Liver (tissue), 9 donors: ENCODE measurements around the gene IL17RE. TPM values are rescaled to one million over a fixed set of nuclear protein-coding genes. Genes with fewer than 3 reads are reported as not detected.

Source experiments
- DNase-seq: peaks from one replicate; pipeline ENCODE4 v3.0.0-alpha.2; 2017; ENCODE audit warnings: low spot score
- H3K27ac ChIP-seq, 2 donors: one replicate each; pipeline ENCODE4 v1.7.0; 2013; ENCODE audit warnings: inconsistent platforms in 2 of 2, low read length in 2 of 2, control low read depth in 1 of 2, low read depth in 1 of 2, mild to moderate bottlenecking in 1 of 2
- H3K27me3 ChIP-seq, 4 donors: one replicate each; pipeline versions ENCODE4 v1.6.1 to v1.7.0; 2013; ENCODE audit warnings: low read length in 3 of 4, inconsistent platforms in 1 of 4, mild to moderate bottlenecking in 1 of 4, moderate library complexity in 1 of 4; ENCODE audit not compliant: control insufficient read depth in 4 of 4, insufficient read depth in 4 of 4
- H3K36me3 ChIP-seq, 4 donors: one replicate each; pipeline versions ENCODE4 v1.6.1 to v1.7.0; 2013; ENCODE audit warnings: low read length in 3 of 4, mild to moderate bottlenecking in 3 of 4, low read depth in 1 of 4, moderate library complexity in 1 of 4; ENCODE audit not compliant: control insufficient read depth in 4 of 4, insufficient read depth in 3 of 4
- H3K4me1 ChIP-seq, 4 donors: one replicate each; pipeline versions ENCODE4 v1.6.1 to v1.7.0; 2013; ENCODE audit warnings: low read length in 3 of 4, mild to moderate bottlenecking in 3 of 4, moderate library complexity in 1 of 4; ENCODE audit not compliant: control insufficient read depth in 4 of 4, insufficient read depth in 4 of 4
- H3K4me3 ChIP-seq, 3 donors: one replicate each; pipeline versions ENCODE4 v1.6.1 to v1.7.0; 2013; ENCODE audit warnings: low read length in 3 of 3, control low read depth in 1 of 3, low read depth in 1 of 3, mild to moderate bottlenecking in 1 of 3
- H3K9ac ChIP-seq, 2 donors: one replicate each; pipeline ENCODE4 v1.7.0; 2013; ENCODE audit warnings: low read length in 2 of 2, mild to moderate bottlenecking in 2 of 2, moderate library complexity in 2 of 2, control low read depth in 1 of 2, low read depth in 1 of 2
- H3K9me3 ChIP-seq, 4 donors: one replicate each; pipeline versions ENCODE4 v1.6.1 to v1.7.0; 2013; ENCODE audit warnings: low read length in 3 of 4; ENCODE audit not compliant: control insufficient read depth in 4 of 4
- ATF3 ChIP-seq: IDR thresholded peaks from 2 replicates; pipeline ENCODE4 v1.6.1; 2016; ENCODE audit warnings: antibody characterized with exemption
- CTCF ChIP-seq: fragments of 150-350 bp; IDR thresholded peaks from 2 replicates; pipeline ENCODE4 v1.5.1; 2017; ENCODE audit warnings: improper control_type of control experiment, low read depth, low read length; ENCODE audit not compliant: missing input control
- EGR1 ChIP-seq, 2 donors: IDR thresholded peaks; 2 replicates each; pipeline ENCODE4 v1.6.1; 2016 to 2018; ENCODE audit warnings: antibody characterized with exemption in 2 of 2, low read depth in 2 of 2
- FOXA1 ChIP-seq: IDR thresholded peaks from 2 replicates; pipeline ENCODE4 v1.6.1; 2016; ENCODE audit warnings: antibody characterized with exemption
- GABPA ChIP-seq, 2 donors: IDR thresholded peaks in 1 of 2; conservative IDR thresholded peaks in 1 of 2; 2 replicates each; pipeline ENCODE4 v1.6.1; 2016; ENCODE audit warnings: antibody characterized with exemption in 2 of 2, mild to moderate bottlenecking in 1 of 2, moderate library complexity in 1 of 2
- HNF4A ChIP-seq, 2 donors: conservative IDR thresholded peaks; 2 replicates each; pipeline ENCODE4 v1.6.1; 2016; ENCODE audit warnings: antibody characterized with exemption in 2 of 2, mild to moderate bottlenecking in 2 of 2
- HNF4G ChIP-seq: IDR thresholded peaks from 2 replicates; pipeline ENCODE4 v1.6.1; 2016; ENCODE audit warnings: antibody characterized with exemption
- JUND ChIP-seq, 2 donors: IDR thresholded peaks; 2 replicates each; pipeline ENCODE4 v1.6.1; 2016; ENCODE audit warnings: antibody characterized with exemption in 2 of 2
- MAX ChIP-seq: IDR thresholded peaks from 2 replicates; pipeline ENCODE4 v1.6.1; 2016; ENCODE audit warnings: antibody characterized with exemption
- NR2F2 ChIP-seq: IDR thresholded peaks from 2 replicates; pipeline ENCODE4 v1.6.1; 2016; ENCODE audit warnings: antibody characterized with exemption
- RAD21 ChIP-seq, 2 donors: IDR thresholded peaks; 2 replicates each; pipeline ENCODE4 v1.6.1; 2016; ENCODE audit warnings: antibody characterized with exemption in 2 of 2, mild to moderate bottlenecking in 2 of 2
- REST ChIP-seq: IDR thresholded peaks from 2 replicates; pipeline ENCODE4 v1.6.1; 2016; ENCODE audit warnings: antibody characterized with exemption, mild to moderate bottlenecking
- RXRA ChIP-seq, 2 donors: IDR thresholded peaks; 2 replicates each; pipeline ENCODE4 v1.6.1; 2017 to 2018; ENCODE audit warnings: antibody characterized with exemption in 2 of 2, mild to moderate bottlenecking in 1 of 2
- SP1 ChIP-seq: IDR thresholded peaks from 2 replicates; pipeline ENCODE4 v1.6.1; 2018; ENCODE audit warnings: antibody characterized with exemption, mild to moderate bottlenecking
- TAF1 ChIP-seq: conservative IDR thresholded peaks from 2 replicates; pipeline ENCODE4 v1.6.1; 2016; ENCODE audit warnings: antibody characterized with exemption, mild to moderate bottlenecking
- ZBTB33 ChIP-seq: IDR thresholded peaks from 2 replicates; pipeline ENCODE4 v1.6.1; 2016; ENCODE audit warnings: antibody characterized with exemption
- WGBS: extraction: QIAGEN DNeasy Blood & Tissue Kit; methylation state at CpG from one replicate; pipeline ENCODE4 v1.1.7; 2013; 5-methylcytosine and 5-hydroxymethylcytosine counted together
- polyA plus RNA-seq, 2 donors: library from polyadenylated mRNA; stranded (reverse) in 1 of 2; unstranded in 1 of 2; fragments of 200-250 nt in 1 of 2; fragments of >200 nt in 1 of 2; fragmentation: Nextera tagmentation in 1 of 2; extraction: Ambion mirVana in 1 of 2; gene quantifications; one replicate each; pipeline versions ENCODE4 v1.2.1 to v1.2.3, GENCODE V29; 2013 to 2015
- total RNA-seq, 2 donors: library from RNA; depleted of rRNA; stranded (reverse); fragments of >200 nt; gene quantifications; one replicate each; pipeline ENCODE4 v1.2.3, GENCODE V29; 2014
- donor health status: healthy.
- donor health status: healthy.
- donor health status: healthy.
- donor health status: healthy.
- donor health status: healthy.

The IL17RE gene
- total and polyA plus RNA-seq, 4 donors = 0.42 to 2.1 (median 0.90) TPM

GRCh38 chr3:9915254-9916141 is 12.8 kb downstream of the IL17RE start:
- Histone ChIP-seq H3K9ac (peak overlapping the region in 1 of 2 donors; percentile 57), H3K27ac (peak overlapping the region; percentile 79 to 89), H3K36me3 (peaks cover 0 to 8% (median 3%) of the 10 kb centered on the region in 4 donors), H3K4me1 (peaks cover 19 to 79% (median 60%) of the 10 kb centered on the region in 4 donors), H3K9me3 (no peaks in the 10 kb centered on the region), H3K27me3 (no peaks in the 10 kb centered on the region), H3K4me3 (peak overlapping the region; percentile 57 to 67 (median 60))
- under 1% methylated on average over 99 of the region's 99 CpGs for WGBS
- DNase-seq = peak; percentile 75
- TF ChIP-seq RXRA (IDR thresholded peaks at IDR 0.05) (peak; percentile 20 to 33), HNF4A (conservative IDR thresholded peaks at IDR 0.05) (no peak), RAD21 (IDR thresholded peaks at IDR 0.05) (peak in 1 of 2 donors; percentile 49), CTCF (peak; percentile 28), SP1 (peak; percentile 13)

- TF ChIP-seq REST (no peak), EGR1 (IDR thresholded peaks at IDR 0.05; ENCODE audit: low read depth in 2 of 2) (no peak), ATF3 (no peak), SP1 (no peak), NR2F2 (no peak), GABPA (IDR thresholded peaks at IDR 0.05 in 1 of 2, conservative IDR thresholded peaks at IDR 0.05 in 1 of 2) (no peak), FOXA1 (no peak), JUND (IDR thresholded peaks at IDR 0.05) (no peak), CTCF (no peak), TAF1 (no peak), ZBTB33 (no peak), HNF4A (conservative IDR thresholded peaks at IDR 0.05) (no peak), MAX (no peak), RAD21 (IDR thresholded peaks at IDR 0.05) (no peak), HNF4G (no peak)
- no peaks in the 10 kb centered on the region for H3K27me3 ChIP-seq
- DNase-seq = no peak
- H3K4me1 ChIP-seq = peaks cover 19 to 71% (median 58%) of the 10 kb centered on the region in 4 donors
- H3K27ac ChIP-seq = peak overlapping the region; percentile 75 to 79
- H3K9ac ChIP-seq = peak overlapping the region; percentile 1 to 77
- H3K4me3 ChIP-seq = peak overlapping the region; percentile 36 to 67 (median 46)
- peaks cover 0 to 10% (median 3%) of the 10 kb centered on the region in 4 donors for H3K36me3 ChIP-seq
- no peaks in the 10 kb centered on the region for H3K9me3 ChIP-seq
- WGBS = 30% methylated on average over 7 of the region's 7 CpGs
These were observed 13.7 kb downstream of the IL17RE start for GRCh38 chr3:9916346-9916733.
